HG02852 (cell line): Measurements from ENCODE around the gene ZBTB16.

Experiments
- ATAC-seq: cut with Tn5 transposase; IDR thresholded peaks from one replicate; pipeline ENCODE4 v1.9.1; 2021; ENCODE audit warnings: mild to moderate bottlenecking, moderate library complexity; ENCODE audit not compliant: unreplicated experiment

The ZBTB16 gene

GRCh38 chr11:114059278-114059983 lies at the start of gene ZBTB16:
ZBTB16 (plus strand) TSS chr11:114059711; CDS start chr11:114063301, 3,590 bp downstream.
- ATAC-seq = no peak

- no peak for ATAC-seq
These were observed 48.6 kb upstream of the ZBTB16 start for GRCh38 chr11:114010931-114011330.

- ATAC-seq = no peak
These were observed 48.1 kb upstream of the ZBTB16 start for GRCh38 chr11:114011443-114011842.

GRCh38 chr11:114015117-114015516 lies 44.4 kb upstream of the ZBTB16 start:
- no peak for ATAC-seq

GRCh38 chr11:114016986-114017385 lies 42.5 kb upstream of the ZBTB16 start:
- ATAC-seq = no peak

GRCh38 chr11:114017723-114018122 lies 41.8 kb upstream of the ZBTB16 start:
- ATAC-seq = no peak

- ATAC-seq = no peak
These were observed 40.5 kb upstream of the ZBTB16 start for GRCh38 chr11:114019046-114019445.

GRCh38 chr11:114019574-114019973 lies 39.9 kb upstream of the ZBTB16 start:
- no peak for ATAC-seq

GRCh38 chr11:114025329-114025907 lies 34.1 kb upstream of the ZBTB16 start:
- no peak for ATAC-seq

- ATAC-seq = no peak
These were observed 33.2 kb upstream of the ZBTB16 start for GRCh38 chr11:114026355-114026754.

- no peak for ATAC-seq
These were observed 32.1 kb upstream of the ZBTB16 start for GRCh38 chr11:114027391-114027790.

GRCh38 chr11:114027926-114028325 lies 31.6 kb upstream of the ZBTB16 start:
- no peak for ATAC-seq

- no peak for ATAC-seq
These were observed 28.1 kb upstream of the ZBTB16 start for GRCh38 chr11:114031246-114031966.

- no peak for ATAC-seq
These were observed 27.6 kb upstream of the ZBTB16 start for GRCh38 chr11:114031967-114032320.

- no peak for ATAC-seq
These were observed 26.4 kb upstream of the ZBTB16 start for GRCh38 chr11:114033066-114033465.

- ATAC-seq = no peak
These were observed 25.9 kb upstream of the ZBTB16 start for GRCh38 chr11:114033572-114033971.

GRCh38 chr11:114034956-114035355 lies 24.6 kb upstream of the ZBTB16 start:
- no peak for ATAC-seq

- no peak for ATAC-seq
These were observed 23.2 kb upstream of the ZBTB16 start for GRCh38 chr11:114036147-114036811.

GRCh38 chr11:114036958-114037357 lies 22.6 kb upstream of the ZBTB16 start:
- ATAC-seq = no peak

- ATAC-seq = no peak
These were observed 20.0 kb upstream of the ZBTB16 start for GRCh38 chr11:114039551-114039950.

- ATAC-seq = no peak
These were observed 18.8 kb upstream of the ZBTB16 start for GRCh38 chr11:114040706-114041211.
